ENCODE data around the gene INTS2.
"Not testable (repeated sequence)": the region's sequence is repeated elsewhere in the genome, so short reads cannot be mapped to it uniquely, and the experiment has no call there.

The INTS2 gene, protein sequence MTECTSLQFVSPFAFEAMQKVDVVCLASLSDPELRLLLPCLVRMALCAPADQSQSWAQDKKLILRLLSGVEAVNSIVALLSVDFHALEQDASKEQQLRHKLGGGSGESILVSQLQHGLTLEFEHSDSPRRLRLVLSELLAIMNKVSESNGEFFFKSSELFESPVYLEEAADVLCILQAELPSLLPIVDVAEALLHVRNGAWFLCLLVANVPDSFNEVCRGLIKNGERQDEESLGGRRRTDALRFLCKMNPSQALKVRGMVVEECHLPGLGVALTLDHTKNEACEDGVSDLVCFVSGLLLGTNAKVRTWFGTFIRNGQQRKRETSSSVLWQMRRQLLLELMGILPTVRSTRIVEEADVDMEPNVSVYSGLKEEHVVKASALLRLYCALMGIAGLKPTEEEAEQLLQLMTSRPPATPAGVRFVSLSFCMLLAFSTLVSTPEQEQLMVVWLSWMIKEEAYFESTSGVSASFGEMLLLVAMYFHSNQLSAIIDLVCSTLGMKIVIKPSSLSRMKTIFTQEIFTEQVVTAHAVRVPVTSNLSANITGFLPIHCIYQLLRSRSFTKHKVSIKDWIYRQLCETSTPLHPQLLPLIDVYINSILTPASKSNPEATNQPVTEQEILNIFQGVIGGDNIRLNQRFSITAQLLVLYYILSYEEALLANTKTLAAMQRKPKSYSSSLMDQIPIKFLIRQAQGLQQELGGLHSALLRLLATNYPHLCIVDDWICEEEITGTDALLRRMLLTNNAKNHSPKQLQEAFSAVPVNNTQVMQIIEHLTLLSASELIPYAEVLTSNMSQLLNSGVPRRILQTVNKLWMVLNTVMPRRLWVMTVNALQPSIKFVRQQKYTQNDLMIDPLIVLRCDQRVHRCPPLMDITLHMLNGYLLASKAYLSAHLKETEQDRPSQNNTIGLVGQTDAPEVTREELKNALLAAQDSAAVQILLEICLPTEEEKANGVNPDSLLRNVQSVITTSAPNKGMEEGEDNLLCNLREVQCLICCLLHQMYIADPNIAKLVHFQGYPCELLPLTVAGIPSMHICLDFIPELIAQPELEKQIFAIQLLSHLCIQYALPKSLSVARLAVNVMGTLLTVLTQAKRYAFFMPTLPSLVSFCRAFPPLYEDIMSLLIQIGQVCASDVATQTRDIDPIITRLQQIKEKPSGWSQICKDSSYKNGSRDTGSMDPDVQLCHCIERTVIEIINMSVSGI

DNA sequence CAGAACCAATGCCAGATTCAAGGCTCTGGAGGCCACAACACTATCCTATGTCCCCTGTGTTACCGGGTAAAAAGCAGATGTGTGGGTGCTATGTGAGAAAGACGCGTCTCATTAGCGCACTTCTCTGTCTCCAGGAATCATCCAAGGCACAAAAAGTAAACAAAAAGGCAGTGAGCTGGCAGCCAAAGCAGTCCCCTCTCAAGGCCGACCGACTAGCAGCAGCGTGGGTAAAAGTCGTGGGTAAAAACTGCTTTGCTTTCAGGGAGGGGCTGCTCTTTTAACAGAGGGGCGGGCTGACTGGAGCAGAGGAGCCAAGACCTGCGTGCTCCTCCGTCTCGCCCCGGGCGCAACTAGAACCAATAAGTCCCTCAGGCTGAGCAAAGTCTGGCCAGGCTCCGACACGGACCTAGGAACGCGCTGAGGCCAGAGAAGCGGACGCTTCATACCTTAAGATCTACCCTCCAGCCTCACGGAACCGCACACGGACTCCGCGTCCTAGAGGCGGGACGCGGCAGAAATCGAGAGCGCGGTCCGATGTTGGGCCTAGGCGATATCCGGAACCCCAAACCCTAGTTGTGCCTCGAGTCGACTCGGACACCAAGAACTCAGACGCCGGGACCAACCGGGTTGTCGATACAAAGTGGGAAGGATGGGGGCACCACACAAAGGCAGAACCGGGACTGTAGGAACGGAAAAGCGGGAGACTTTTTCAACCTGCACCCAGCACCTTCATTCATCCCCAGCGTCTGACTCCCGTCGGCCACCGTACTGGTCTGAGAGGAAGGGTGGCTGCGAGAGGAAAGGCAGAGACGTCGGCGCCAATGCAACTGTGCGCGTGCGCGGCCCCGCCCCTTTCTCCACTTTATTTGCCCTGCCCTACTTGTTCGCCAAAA, at the start of gene INTS2:
Gene INTS2 (minus strand): TSS at position 775 of the 893 bp plus-strand sequence. CDS start 1,338 bp downstream, outside the sequence.
- DNase-seq = peak; percentile 52 to 96 (median 88)

DNA sequence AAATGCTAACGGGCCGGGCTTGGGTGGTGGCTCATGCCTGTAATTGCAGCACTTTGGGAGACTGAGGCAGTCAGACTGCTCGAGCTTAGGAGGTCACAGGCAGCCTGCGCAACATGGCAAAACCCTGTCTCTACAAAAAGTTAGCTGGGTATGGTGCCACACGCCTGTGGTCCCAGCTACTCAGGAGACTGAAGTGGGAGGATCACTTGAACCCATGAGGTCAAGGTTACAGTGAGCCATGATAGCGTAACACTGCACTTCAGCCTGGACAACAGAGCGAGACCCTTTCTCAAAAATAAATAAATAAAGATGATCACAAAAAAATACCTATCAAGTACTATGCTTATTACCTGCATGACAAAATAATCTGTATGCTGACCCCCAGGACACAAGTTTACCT, 46.3 kb upstream of the INTS2 start:
- no peak for DNase-seq

GRCh38 chr17:61972311-61972710, 44.5 kb upstream of the INTS2 start:
- no peak for DNase-seq

DNA sequence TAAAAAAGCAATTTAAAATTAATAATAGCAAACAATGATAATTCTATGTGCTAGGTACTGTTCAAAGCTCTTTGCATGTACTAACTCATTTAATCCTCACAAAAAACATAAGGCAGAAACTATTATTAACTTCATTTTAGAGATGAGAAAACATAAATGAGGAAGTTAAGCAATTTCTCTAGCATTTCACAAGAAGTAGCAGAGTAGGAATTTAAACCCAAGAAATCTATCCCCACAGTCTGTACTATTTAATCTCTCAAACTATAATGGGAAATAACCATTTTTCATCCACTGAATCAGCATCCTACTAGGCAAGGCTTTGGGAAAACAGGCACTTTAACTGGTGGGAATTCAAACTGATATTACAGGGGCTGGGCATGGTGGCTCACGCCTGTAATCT, 42.2 kb upstream of the INTS2 start:
- no peak for DNase-seq

- no peak for DNase-seq
These were observed 41.0 kb upstream of the INTS2 start for GRCh38 chr17:61968757-61969156.

DNA sequence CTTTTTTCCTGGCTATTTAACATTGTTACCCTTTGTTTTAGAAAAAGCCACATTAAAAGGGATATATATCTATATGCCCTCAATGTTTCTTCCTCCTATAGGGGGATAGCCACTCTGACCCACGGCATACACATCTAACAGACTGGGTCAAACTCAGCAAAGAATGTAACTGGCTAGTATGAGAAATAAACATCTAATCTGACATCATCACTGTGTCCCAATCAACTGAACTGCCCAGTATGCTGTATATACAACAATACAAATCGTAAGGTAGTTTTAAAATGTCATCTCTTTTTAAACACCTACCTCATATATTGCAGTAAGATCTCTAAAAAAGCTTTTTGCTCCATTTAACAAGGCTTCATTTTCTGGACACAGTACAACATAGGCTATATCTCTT, 39.9 kb upstream of the INTS2 start:
- no peak for DNase-seq

DNA sequence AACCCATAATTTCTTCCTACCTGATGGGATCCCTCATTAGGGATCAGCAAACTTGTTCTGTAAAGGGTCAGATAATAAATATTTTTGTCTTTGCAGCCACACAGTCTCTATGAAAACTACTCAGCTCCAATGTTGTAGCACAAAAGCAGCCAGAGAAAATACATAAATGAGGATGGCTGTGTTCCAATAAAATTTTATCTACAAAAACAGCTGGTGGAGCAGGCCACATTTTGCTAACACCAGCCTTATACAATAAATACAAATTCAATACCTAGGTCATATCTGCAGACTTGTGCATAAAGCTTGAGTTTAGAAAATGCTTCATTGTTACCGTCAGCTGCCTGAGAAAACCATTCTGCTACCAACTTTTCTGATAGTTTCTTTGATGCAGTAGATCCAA, 38.4 kb upstream of the INTS2 start:
- no peak for DNase-seq

GRCh38 chr17:61955619-61956018, 27.8 kb upstream of the INTS2 start:
- no peak for DNase-seq

GRCh38 chr17:61947367-61948078, 19.7 kb upstream of the INTS2 start:
- no peak for DNase-seq

- no peak for DNase-seq
These were observed 18.6 kb upstream of the INTS2 start for GRCh38 chr17:61946359-61946758.

DNA sequence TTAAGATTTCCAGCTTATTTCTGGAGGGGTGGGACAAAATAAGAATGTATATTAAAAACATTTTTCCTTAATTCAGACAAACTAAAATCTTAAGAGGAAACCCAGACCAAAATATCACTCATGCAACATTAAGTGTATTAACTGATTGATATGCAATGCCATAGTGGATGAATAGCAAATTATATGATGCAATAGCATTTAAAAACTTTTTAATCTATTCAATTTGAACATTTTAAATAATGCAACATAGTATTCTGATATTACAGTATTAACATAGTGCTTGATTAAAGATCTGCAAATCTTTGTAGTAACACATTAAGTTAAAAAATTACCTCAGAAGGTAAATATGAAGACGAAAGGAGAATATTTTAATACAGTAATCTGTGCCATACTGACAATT, 15.3 kb upstream of the INTS2 start:
- DNase-seq = no peak

DNA sequence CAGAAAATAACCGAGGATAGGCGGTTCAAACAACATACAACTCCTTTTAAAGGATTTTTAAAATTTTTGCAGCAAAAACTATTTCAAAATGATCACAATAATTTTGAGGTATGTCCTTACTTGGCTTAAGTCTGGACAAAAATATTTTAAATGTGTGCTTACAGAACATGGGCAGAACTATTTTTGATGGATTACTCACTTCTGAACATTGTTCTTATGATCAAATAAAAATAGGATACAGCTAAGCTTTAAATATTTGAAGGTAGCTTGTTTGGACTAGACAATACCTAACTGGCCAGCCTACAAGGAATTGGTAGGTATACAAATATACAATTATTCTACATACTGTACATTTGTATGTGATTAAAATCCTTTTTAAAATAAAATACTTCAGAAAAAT, 14.3 kb upstream of the INTS2 start:
- no peak for DNase-seq

GRCh38 chr17:61928101-61928436, 287 bp upstream of the INTS2 start:
- DNase-seq = peak in 1 of 56 donors; percentile 16

DNA sequence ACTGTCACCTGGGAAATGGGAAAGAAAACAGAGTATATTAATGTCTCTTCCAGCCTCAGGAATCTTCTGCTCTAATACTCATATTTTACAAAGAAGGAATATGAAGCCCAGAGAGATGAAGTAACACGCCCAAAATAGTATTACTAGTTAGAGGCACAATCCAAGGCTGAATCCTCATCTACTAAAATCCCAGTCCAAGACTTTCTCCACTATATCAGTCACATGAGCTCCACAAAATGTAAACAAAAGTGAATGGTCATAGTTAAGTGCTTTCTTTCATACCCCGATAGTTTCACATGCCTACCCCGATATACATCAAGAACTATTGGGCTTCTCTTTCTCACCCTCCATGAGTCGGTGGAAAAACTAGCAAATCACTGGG, 965 bp downstream of the INTS2 start:
- no peak for DNase-seq

- not testable (repeated sequence) for DNase-seq
These were observed 12.6 kb downstream of the INTS2 start for GRCh38 chr17:61915162-61915561.

- DNase-seq = no peak
These were observed 19.3 kb downstream of the INTS2 start for GRCh38 chr17:61908292-61909037.

- DNase-seq = no peak
These were observed 20.4 kb downstream of the INTS2 start for GRCh38 chr17:61907361-61907760.

GRCh38 chr17:61904094-61904710, 23.6 kb downstream of the INTS2 start:
- DNase-seq = no peak

DNA sequence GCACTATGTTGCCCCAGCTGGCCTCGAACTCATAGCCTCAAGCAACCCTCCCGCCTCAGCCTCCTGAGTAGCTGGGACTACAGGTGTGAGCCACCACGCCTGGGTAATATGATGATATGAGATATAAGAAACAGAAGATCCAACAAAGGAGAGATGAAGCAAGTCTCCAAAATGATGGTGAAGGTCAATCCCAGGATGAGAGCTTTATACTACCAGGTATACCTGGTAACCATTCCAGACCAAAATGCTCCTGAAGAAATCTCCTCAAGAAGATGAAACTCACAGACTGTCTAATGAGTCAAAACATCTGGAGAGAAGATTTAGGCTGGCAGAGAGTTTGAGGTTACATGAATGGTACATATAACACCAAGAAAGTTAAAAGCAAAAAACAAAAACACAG, 24.5 kb downstream of the INTS2 start:
- DNase-seq = no peak
